NCI-H446 (cell line): ENCODE measurements around the gene AKR1C2.
"Not testable (repeated sequence)": the region's sequence is repeated elsewhere in the genome, so short reads cannot be mapped to it uniquely, and the experiment has no call there.

Experiments used
- DNase-seq, 2 experiments: peaks; one replicate each; lab custom pipeline; 2025; lab: John Stamatoyannopoulos, UW

The AKR1C2 gene

GRCh38 chr10:4956955-4957645 is 46.6 kb downstream of the AKR1C2 start:
- DNase-seq: not testable (repeated sequence)

GRCh38 chr10:4956088-4956487 is 47.6 kb downstream of the AKR1C2 start:
- not testable (repeated sequence) for DNase-seq

- DNase-seq: no peak
These were observed 50.3 kb downstream of the AKR1C2 start for GRCh38 chr10:4953405-4953804.

GRCh38 chr10:4951512-4952162 is 52.0 kb downstream of the AKR1C2 start:
- not testable (repeated sequence) for DNase-seq

- DNase-seq: no peak
These were observed 55.7 kb downstream of the AKR1C2 start for GRCh38 chr10:4947635-4948596.

GRCh38 chr10:4947039-4947634 is 56.5 kb downstream of the AKR1C2 start:
- no peak for DNase-seq

GRCh38 chr10:4945766-4946717 is 57.6 kb downstream of the AKR1C2 start:
- no peak for DNase-seq

- DNase-seq: no peak
These were observed 58.8 kb downstream of the AKR1C2 start for GRCh38 chr10:4944841-4945240.

GRCh38 chr10:4943821-4944220 is 59.8 kb downstream of the AKR1C2 start:
- DNase-seq: no peak

GRCh38 chr10:4943416-4943815 is 60.2 kb downstream of the AKR1C2 start:
- DNase-seq: not testable (repeated sequence)

GRCh38 chr10:4942931-4943330 is 60.7 kb downstream of the AKR1C2 start:
- not testable (repeated sequence) for DNase-seq

GRCh38 chr10:4941540-4942330 is 61.9 kb downstream of the AKR1C2 start:
- DNase-seq: no peak

- not testable (repeated sequence) for DNase-seq
These were observed 62.7 kb downstream of the AKR1C2 start for GRCh38 chr10:4940909-4941308.

GRCh38 chr10:4940073-4940428 is 63.6 kb downstream of the AKR1C2 start:
- DNase-seq: not testable (repeated sequence)

GRCh38 chr10:4939224-4940072 is 64.2 kb downstream of the AKR1C2 start:
- no peak for DNase-seq
